GM21360 (cell line): ENCODE measurements around the gene NOL8.

Experiments used
- ATAC-seq: cut with Tn5 transposase; IDR thresholded peaks from one replicate; pipeline ENCODE4 v1.9.1; 2021; ENCODE audit warnings: mild to moderate bottlenecking, moderate library complexity; ENCODE audit not compliant: unreplicated experiment

Gene NOL8

GRCh38 chr9:92270511-92270910 is 54.6 kb downstream of the NOL8 start:
- ATAC-seq, result no peak

- no peak for ATAC-seq
These were observed 58.7 kb downstream of the NOL8 start for GRCh38 chr9:92266486-92266885.

GRCh38 chr9:92265154-92265553 is 60.0 kb downstream of the NOL8 start:
- ATAC-seq, result no peak

- no peak for ATAC-seq
These were observed 62.0 kb downstream of the NOL8 start for GRCh38 chr9:92263131-92263530.

- ATAC-seq, result no peak
These were observed 67.8 kb downstream of the NOL8 start for GRCh38 chr9:92257327-92257726.

GRCh38 chr9:92254381-92255337 is 70.5 kb downstream of the NOL8 start:
- ATAC-seq, result no peak

GRCh38 chr9:92253656-92254055 is 71.5 kb downstream of the NOL8 start:
- ATAC-seq, result no peak

GRCh38 chr9:92247981-92248380 is 77.2 kb downstream of the NOL8 start:
- no peak for ATAC-seq
